Measurements from ENCODE around the gene MRAP2.

Gene MRAP2

GRCh38 chr6:84137989-84138575 lies 104.5 kb downstream of the MRAP2 start:
- FAIRE-seq (no peak), DNase-seq (ENCODE audit: insufficient read length, low spot score) (no peak)
- no peak for TF ChIP-seq POLR2AphosphoS5 (IDR thresholded peaks at IDR 0.05; ENCODE audit: low read depth, low read length)
- no peak for TF ChIP-seq POLR2A (IDR thresholded peaks at IDR 0.05; ENCODE audit: low read depth, low read length)
- TF ChIP-seq SPI1 (IDR thresholded peaks at IDR 0.05; ENCODE audit: low read depth, low read length) = no peak
- TF ChIP-seq TAF1 (IDR thresholded peaks at IDR 0.05; ENCODE audit: low read depth, low read length) = no peak
- TF ChIP-seq POU2F2 (IDR thresholded peaks at IDR 0.05; ENCODE audit: low read depth, low read length) = no peak
- TF ChIP-seq PAX5 (IDR thresholded peaks at IDR 0.05; ENCODE audit: insufficient read depth, low read length, severe bottlenecking) = no peak

- no peak for FAIRE-seq
Observed at GRCh38 chr6:84139311-84139710, 105.7 kb downstream of the MRAP2 start.

More at GRCh38 chr6:84139311-84139710, 105.7 kb downstream of the MRAP2 start:
- TF ChIP-seq TAF1 (IDR thresholded peaks at IDR 0.05; ENCODE audit: low read depth, low read length) (no peak), POLR2AphosphoS5 (IDR thresholded peaks at IDR 0.05; ENCODE audit: low read depth, low read length) (no peak), POU2F2 (IDR thresholded peaks at IDR 0.05; ENCODE audit: low read depth, low read length) (no peak), POLR2A (IDR thresholded peaks at IDR 0.05; ENCODE audit: low read depth, low read length) (no peak), PAX5 (IDR thresholded peaks at IDR 0.05; ENCODE audit: insufficient read depth, low read length, severe bottlenecking) (no peak), SPI1 (IDR thresholded peaks at IDR 0.05; ENCODE audit: low read depth, low read length) (no peak)
- DNase-seq (ENCODE audit: insufficient read length, low spot score) = no peak
